ENCODE results near the gene PRR36.

The PRR36 gene

DNA sequence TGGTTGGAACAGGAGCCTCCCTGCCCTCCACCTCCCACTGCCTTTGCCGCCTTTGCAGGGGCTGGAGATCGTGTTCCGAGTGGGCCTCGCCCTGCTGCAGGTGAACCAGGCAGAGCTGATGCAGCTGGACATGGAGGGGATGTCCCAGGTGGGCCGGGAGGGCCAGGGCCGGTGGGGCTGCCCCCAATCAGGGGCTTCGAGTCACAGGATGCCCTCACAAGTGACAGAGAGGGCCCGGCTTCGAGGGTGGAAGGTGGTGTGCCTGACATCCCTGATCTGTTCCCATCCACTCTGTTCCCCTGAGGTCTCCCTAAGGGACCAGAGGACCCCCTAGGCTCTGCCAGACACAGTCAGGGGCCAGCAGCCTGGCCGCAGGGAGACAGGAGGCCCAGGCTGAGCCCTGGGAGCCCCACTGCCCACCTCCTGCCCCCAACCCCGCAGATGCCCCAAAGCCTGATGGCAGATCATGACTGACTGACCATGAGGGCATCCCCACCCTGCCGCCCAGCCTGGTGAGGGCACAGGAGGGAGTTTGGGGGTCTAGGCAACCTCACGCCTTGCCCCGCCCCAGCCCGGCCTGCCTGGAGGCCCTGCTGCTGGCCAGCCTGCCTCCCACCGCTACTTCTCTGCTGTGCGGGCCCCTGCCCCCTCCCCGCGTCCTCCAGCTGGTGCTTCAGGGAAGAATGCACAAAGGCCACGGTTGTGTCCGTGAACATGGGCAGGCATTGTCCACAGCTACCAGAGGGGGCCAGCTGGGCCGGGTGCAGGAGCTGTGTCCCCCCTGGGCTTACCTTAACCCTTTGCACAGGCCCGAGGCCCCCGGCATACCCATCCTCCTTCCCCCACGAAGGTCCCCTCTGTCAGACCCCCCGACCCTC is 22.3 kb downstream of the PRR36 start:
- TF ChIP-seq, protein P1, sequence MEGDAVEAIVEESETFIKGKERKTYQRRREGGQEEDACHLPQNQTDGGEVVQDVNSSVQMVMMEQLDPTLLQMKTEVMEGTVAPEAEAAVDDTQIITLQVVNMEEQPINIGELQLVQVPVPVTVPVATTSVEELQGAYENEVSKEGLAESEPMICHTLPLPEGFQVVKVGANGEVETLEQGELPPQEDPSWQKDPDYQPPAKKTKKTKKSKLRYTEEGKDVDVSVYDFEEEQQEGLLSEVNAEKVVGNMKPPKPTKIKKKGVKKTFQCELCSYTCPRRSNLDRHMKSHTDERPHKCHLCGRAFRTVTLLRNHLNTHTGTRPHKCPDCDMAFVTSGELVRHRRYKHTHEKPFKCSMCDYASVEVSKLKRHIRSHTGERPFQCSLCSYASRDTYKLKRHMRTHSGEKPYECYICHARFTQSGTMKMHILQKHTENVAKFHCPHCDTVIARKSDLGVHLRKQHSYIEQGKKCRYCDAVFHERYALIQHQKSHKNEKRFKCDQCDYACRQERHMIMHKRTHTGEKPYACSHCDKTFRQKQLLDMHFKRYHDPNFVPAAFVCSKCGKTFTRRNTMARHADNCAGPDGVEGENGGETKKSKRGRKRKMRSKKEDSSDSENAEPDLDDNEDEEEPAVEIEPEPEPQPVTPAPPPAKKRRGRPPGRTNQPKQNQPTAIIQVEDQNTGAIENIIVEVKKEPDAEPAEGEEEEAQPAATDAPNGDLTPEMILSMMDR (IDR thresholded peaks at IDR 0.05), result no peak
- Mint-ChIP-seq H3K4me1 (peaks cover 30% of the 10 kb centered on the region), H3K27me3 (ENCODE audit: low read depth, poor library complexity) (peaks cover 33% of the 10 kb centered on the region), H3K4me3 (no peak overlapping the region), H3K9me3 (no peaks in the 10 kb centered on the region), H3K27ac (no peak overlapping the region), H3K36me3 (ENCODE audit: low read depth) (no peaks in the 10 kb centered on the region)
- DNase-seq, result no peak

DNA sequence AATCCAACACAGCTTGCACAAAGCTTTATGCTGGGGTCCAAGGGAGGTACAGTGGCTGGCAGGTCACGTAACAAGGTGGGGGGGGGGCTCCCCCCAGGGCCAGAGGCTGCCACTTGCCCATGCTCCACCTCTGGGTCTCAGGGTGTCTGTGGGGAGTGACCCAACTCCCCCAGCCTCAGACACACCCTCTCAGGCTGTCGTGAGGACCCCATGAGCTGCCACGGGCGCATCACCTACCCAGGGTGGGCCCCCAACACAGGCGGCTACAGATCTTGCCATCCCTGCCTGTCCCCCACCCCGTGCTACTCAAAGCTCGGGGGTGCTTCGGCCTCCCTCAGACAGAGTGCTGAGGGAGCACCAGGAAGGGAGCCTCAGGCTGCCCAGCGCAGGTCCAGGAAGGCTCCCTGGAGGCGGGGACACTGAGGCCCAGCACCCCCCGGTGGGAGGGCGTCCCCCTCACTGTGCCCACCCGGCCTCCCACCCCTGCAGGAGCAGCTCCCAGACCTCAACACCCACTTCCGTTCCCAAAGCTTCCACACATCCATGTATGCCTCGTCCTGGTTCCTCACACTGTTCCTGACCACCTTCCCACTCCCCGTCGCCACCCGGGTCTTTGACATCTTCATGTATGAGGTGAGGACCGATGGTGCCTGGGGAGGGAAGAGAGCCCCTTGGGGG is 23.1 kb downstream of the PRR36 start:
- peaks cover 22% of the 10 kb centered on the region for H3K4me1 Mint-ChIP-seq
- TF ChIP-seq, protein P1 (IDR thresholded peaks at IDR 0.05), result no peak
- H3K27me3 Mint-ChIP-seq (ENCODE audit: low read depth, poor library complexity), result peaks cover 28% of the 10 kb centered on the region
- no peak overlapping the region for H3K27ac Mint-ChIP-seq
- no peak for DNase-seq
- no peaks in the 10 kb centered on the region for H3K36me3 Mint-ChIP-seq (ENCODE audit: low read depth)
- no peaks in the 10 kb centered on the region for H3K9me3 Mint-ChIP-seq
- no peak overlapping the region for H3K4me3 Mint-ChIP-seq

DNA sequence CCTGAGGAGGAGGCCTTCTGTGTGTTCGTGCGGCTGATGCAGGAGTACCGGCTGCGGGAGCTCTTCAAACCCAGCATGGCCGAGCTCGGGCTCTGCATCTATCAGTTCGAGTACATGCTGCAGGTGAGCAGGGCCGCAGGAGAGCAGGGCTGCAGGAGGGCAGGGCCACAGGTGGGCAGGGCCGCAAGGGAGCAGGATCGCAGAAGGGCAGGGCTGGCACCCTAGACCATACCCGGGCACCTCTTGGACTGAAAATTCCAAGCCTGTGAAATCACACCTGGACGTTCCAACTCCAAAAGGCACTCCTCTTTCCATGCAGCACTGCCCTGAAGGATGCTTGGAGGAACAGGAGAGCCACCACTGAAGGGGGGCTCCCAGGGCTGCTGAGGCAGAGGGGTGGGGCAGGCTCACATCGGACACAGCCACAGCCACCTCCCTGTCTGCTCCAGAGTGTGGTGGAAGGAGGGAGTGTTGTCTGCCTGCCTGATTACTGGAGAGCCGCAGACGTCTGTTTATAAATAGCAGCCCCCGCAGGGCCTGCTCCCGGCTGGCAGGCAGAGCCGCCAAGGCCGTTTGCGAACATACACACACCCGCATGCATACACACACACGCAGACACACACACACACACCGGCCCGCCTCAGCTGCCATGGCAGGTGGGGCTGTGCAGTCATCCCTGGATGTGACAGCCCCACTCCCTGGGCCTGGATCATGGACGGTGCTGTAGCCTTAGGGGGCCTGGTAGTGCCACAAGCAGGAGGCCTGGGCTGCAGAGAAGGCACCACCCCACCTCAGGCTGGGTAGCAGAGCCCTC is 24.0 kb downstream of the PRR36 start:
- Mint-ChIP-seq H3K4me1 (peaks cover 13% of the 10 kb centered on the region), H3K9me3 (no peaks in the 10 kb centered on the region), H3K36me3 (ENCODE audit: low read depth) (no peaks in the 10 kb centered on the region), H3K27me3 (ENCODE audit: low read depth, poor library complexity) (peaks cover 19% of the 10 kb centered on the region), H3K27ac (no peak overlapping the region), H3K4me3 (no peak overlapping the region)
- TF ChIP-seq, protein P1 (IDR thresholded peaks at IDR 0.05), result no peak
- no peak for DNase-seq

DNA sequence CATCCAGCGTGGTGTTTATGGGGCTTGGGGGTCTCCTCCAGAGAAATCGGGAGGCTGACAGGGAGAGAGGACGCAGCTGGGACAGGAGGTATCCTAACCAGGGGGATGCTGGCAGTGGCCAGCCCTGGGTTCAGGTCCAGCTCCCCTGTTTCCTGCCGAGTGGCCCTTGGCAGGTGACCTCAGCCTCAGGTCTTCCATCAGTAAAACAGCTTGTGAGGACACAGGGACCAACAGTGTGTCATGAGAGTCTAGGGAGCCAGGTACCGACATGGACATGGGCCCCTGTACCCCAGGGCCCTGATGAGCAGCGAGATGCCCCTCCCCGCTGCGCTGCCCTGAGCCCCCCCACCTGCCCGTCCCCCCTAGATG is 24.6 kb downstream of the PRR36 start:
- H3K27me3 Mint-ChIP-seq (ENCODE audit: low read depth, poor library complexity), result peaks cover 15% of the 10 kb centered on the region
- DNase-seq, result no peak
- H3K9me3 Mint-ChIP-seq, result no peaks in the 10 kb centered on the region
- H3K36me3 Mint-ChIP-seq (ENCODE audit: low read depth), result no peaks in the 10 kb centered on the region
- peaks cover 10% of the 10 kb centered on the region for H3K4me1 Mint-ChIP-seq
- TF ChIP-seq, protein P1 (IDR thresholded peaks at IDR 0.05), result no peak
- H3K27ac Mint-ChIP-seq, result no peak overlapping the region
- no peak overlapping the region for H3K4me3 Mint-ChIP-seq

DNA sequence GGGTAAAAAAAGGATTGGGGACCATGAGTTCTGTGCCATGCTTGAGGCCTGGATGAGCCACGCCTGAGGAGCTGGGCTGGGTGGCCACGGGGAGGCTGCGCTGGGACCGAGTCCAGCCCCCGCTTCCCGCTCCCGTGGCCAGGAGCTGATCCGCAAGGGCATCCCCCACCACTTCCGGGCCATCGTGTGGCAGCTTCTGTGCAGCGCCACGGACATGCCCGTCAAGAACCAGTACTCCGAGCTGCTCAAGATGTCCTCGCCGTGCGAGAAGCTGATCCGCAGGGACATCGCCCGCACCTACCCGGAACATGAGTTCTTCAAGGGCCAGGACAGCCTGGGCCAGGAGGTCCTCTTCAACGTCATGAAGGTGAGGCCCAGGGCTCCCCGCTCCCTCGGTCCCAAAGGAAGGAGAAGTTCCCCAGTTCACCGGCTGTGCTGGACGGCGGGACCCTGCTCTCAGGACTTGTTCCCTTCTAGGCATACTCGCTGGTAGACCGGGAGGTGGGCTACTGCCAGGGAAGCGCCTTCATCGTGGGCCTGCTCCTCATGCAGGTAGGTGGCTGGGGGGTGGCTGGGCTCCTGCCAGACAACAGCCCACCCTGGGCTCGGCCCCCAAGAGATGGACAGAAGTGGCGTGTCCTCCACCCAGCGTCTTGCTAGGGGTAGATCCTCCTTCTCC is 25.3 kb downstream of the PRR36 start:
- no peaks in the 10 kb centered on the region for H3K36me3 Mint-ChIP-seq (ENCODE audit: low read depth)
- H3K27ac Mint-ChIP-seq, result no peak overlapping the region
- H3K27me3 Mint-ChIP-seq (ENCODE audit: low read depth, poor library complexity), result peaks cover 12% of the 10 kb centered on the region
- DNase-seq, result no peak
- no peak overlapping the region for H3K4me3 Mint-ChIP-seq
- no peaks in the 10 kb centered on the region for H3K9me3 Mint-ChIP-seq
- TF ChIP-seq, protein P1 (IDR thresholded peaks at IDR 0.05), result no peak
- peaks cover 10% of the 10 kb centered on the region for H3K4me1 Mint-ChIP-seq

Data from nephron progenitor cell (in vitro differentiated cells).